Measurements from ENCODE around the gene RPL13. TPM values are rescaled to one million over a fixed set of nuclear protein-coding genes. Genes with fewer than 3 reads are reported as not detected.

The RPL13 gene
- total RNA-seq: 1,000 to 10,000 TPM; 1,286 to 1,549 (median 1,294) TPM
- 3,241 TPM for total RNA-seq (2013)

- WGBS (ENCODE audit: insufficient coverage): under 1% methylated on average over 87 of the region's 87 CpGs
- H3K27me3 Mint-ChIP-seq (ENCODE audit: low read depth in 2 of 2): no peaks in the 10 kb centered on the region
- H3K4me3 ChIP-seq (ENCODE audit: low read length): peak within 1 kb of the TSS; percentile 90
- H3K9me3 Mint-ChIP-seq: no peaks in the 10 kb centered on the region
- H3K27me3 ChIP-seq (ENCODE audit: control insufficient read depth, insufficient read depth, low read length): no peaks in the 10 kb centered on the region
- H3K4me1 ChIP-seq (ENCODE audit: control insufficient read depth, insufficient read depth, low read length): peaks cover 39% of the 10 kb centered on the region
- H3K36me3 Mint-ChIP-seq: peaks cover 11% of the 10 kb centered on the region
- DNase-seq (peak; percentile 90 to 96), ATAC-seq (peak; percentile 93 to 98 (median 94))
- H3K36me3 ChIP-seq (ENCODE audit: control insufficient read depth, insufficient read depth, low read length): peaks cover 43% of the 10 kb centered on the region
- intact Hi-C loops (cut with micrococcal nuclease): loop anchor here (2.0 to 10.0 kb wide), 3 partner anchors 52 to 94 kb away; partner anchors contain the start of genes ANKRD11, CHMP1A, SPATA33 and SPG7
- peaks cover 28 to 36% of the 10 kb centered on the region in 2 donors for H3K4me1 Mint-ChIP-seq
- peak within 1 kb of the TSS; percentile 99 for H3K4me3 Mint-ChIP-seq
- H3K27ac ChIP-seq (ENCODE audit: low read length): peak within 1 kb of the TSS; percentile 89
- H3K27ac Mint-ChIP-seq: peak within 1 kb of the TSS; percentile 90 to 98
- no peaks in the 10 kb centered on the region for H3K9me3 ChIP-seq (ENCODE audit: control insufficient read depth, insufficient read depth, low read length)
- TF ChIP-seq CTCF (IDR thresholded peaks at IDR 0.05): no peak
These were observed at the start of gene RPL13 for GRCh38 chr16:89560378-89561141. TSS of gene RPL13 (plus strand) at chr16:89560682. CDS start at chr16:89560960, 278 bp downstream.

- no peaks in the 10 kb centered on the region for H3K9me3 Mint-ChIP-seq
- Histone ChIP-seq H3K27me3 (ENCODE audit: control insufficient read depth, insufficient read depth, low read length) (no peaks in the 10 kb centered on the region), H3K4me3 (ENCODE audit: low read length) (no peak overlapping the region), H3K9me3 (ENCODE audit: control insufficient read depth, insufficient read depth, low read length) (no peaks in the 10 kb centered on the region), H3K36me3 (ENCODE audit: control insufficient read depth, insufficient read depth, low read length) (peaks cover 31% of the 10 kb centered on the region), H3K4me1 (ENCODE audit: control insufficient read depth, insufficient read depth, low read length) (peaks cover 25% of the 10 kb centered on the region), H3K27ac (ENCODE audit: low read length) (no peak overlapping the region)
- no peak for ATAC-seq
- TF ChIP-seq CTCF (IDR thresholded peaks at IDR 0.05): no peak
- no peak for DNase-seq
- peak overlapping the region in 1 of 2 donors; percentile 51 for H3K27ac Mint-ChIP-seq
- 10% methylated on average over 4 of the region's 8 CpGs for WGBS (ENCODE audit: insufficient coverage)
- H3K4me3 Mint-ChIP-seq: peak overlapping the region; percentile 21
- H3K36me3 Mint-ChIP-seq: no peaks in the 10 kb centered on the region
- no peaks in the 10 kb centered on the region for H3K27me3 Mint-ChIP-seq (ENCODE audit: low read depth in 2 of 2)
- intact Hi-C loops (cut with micrococcal nuclease): no loop called here
- H3K4me1 Mint-ChIP-seq: peaks cover 11 to 13% of the 10 kb centered on the region in 2 donors
These were observed 49.1 kb upstream of the RPL13 start for GRCh38 chr16:89511374-89511773.

GRCh38 chr16:89512453-89512852 is 48.0 kb upstream of the RPL13 start:
- no peaks in the 10 kb centered on the region for H3K27me3 Mint-ChIP-seq (ENCODE audit: low read depth in 2 of 2)
- peaks cover 38% of the 10 kb centered on the region for H3K36me3 ChIP-seq (ENCODE audit: control insufficient read depth, insufficient read depth, low read length)
- over 99% methylated on average over 7 of the region's 9 CpGs for WGBS (ENCODE audit: insufficient coverage)

More at GRCh38 chr16:89512453-89512852, 48.0 kb upstream of the RPL13 start:
- Mint-ChIP-seq H3K4me3 (no peak overlapping the region), H3K9me3 (no peaks in the 10 kb centered on the region), H3K4me1 (peaks cover 0 to 5% of the 10 kb centered on the region in 2 donors), H3K27ac (no peak overlapping the region), H3K36me3 (no peaks in the 10 kb centered on the region)
- Histone ChIP-seq H3K4me3 (ENCODE audit: low read length) (no peak overlapping the region), H3K9me3 (ENCODE audit: control insufficient read depth, insufficient read depth, low read length) (no peaks in the 10 kb centered on the region), H3K27me3 (ENCODE audit: control insufficient read depth, insufficient read depth, low read length) (no peaks in the 10 kb centered on the region), H3K4me1 (ENCODE audit: control insufficient read depth, insufficient read depth, low read length) (peaks cover 16% of the 10 kb centered on the region), H3K27ac (ENCODE audit: low read length) (no peak overlapping the region)
- no peak for TF ChIP-seq CTCF (IDR thresholded peaks at IDR 0.05)
- DNase-seq (no peak), ATAC-seq (no peak)
- intact Hi-C loops (cut with micrococcal nuclease): no loop called here

All from natural killer cell (primary cell).